ENCODE measurements around the gene NME4. TPM values are rescaled to one million over a fixed set of nuclear protein-coding genes. Genes with fewer than 3 reads are reported as not detected.

NME4 gene
- total and polyA plus RNA-seq, 3 donors from 2014 or later: 79.2 to 107 (median 87.5) TPM

DNA sequence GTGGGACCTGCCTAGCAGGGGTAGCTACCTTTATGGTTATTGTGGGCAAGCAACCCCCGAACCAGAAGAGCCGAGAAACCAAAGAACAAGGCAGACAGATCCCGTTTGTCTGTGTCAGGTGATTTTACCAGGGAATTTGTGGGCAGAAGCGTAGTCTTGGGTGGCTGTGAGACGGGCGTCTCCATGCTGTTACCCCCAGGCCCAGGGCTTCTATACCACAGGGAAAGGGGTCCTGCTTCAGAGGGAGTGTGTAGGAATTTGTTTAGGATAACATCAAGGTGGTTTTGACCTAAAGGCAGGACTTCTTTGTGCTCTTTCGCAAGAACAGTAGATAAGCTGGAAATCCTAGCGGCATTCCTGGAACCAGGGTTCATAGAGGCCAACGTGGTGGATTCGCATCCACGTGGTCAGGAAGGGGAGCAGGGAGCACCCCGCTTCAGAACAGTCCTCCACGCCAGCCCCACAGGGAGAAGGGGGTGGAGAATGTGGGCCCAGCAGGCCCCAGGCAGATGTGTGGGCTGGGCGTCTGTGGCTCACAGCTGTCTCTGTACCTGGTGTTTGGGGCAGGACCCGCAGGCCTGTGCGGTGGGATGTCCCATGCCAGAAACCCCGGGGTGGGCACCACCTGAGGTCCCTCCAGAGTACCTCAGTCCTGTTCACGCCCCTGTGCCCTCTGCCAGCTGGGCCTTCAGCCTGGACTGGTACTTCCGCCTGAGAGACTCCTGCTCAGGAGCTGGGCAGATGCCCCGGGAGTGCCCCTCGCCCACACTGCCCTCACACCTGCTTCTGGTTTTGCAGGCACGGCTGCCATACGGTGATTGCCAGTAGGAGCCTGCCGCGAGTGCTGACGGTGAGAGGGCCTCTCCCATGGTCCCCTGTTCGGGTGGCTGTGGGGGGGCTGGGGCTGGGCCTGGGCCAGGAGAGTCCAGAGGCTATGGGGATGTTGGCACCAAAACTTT lies 8.8 kb downstream of the NME4 start:
- TF ChIP-seq CTCF (IDR thresholded peaks at IDR 0.05) (no peak), POLR2A (IDR thresholded peaks at IDR 0.05) (no peak)
- no peak for DNase-seq
- Histone ChIP-seq H3K9me3 (no peaks in the 10 kb centered on the region), H3K27ac (no peak overlapping the region), H3K4me3 (no peak overlapping the region), H3K4me1 (peaks cover 7% of the 10 kb centered on the region), H3K36me3 (ENCODE audit: low read depth, missing control alignments) (no peaks in the 10 kb centered on the region), H3K27me3 (no peaks in the 10 kb centered on the region)
- intact Hi-C loops (cut with DNase I; ENCODE audit: low total_unique reads): no loop called here
- 89 to 92% methylated on average over 19 to 27 of the region's 27 CpGs for WGBS, 2 donors

- no peak overlapping the region for H3K4me3 ChIP-seq
- H3K4me1 ChIP-seq: peaks cover 16% of the 10 kb centered on the region
- intact Hi-C loops (cut with DNase I; ENCODE audit: low total_unique reads): no loop called here
- H3K9me3 ChIP-seq: no peaks in the 10 kb centered on the region
- H3K36me3 ChIP-seq (ENCODE audit: low read depth, missing control alignments): no peaks in the 10 kb centered on the region
- no peaks in the 10 kb centered on the region for H3K27me3 ChIP-seq
- DNase-seq: no peak
- 89 to 93% methylated on average over 2 to 16 of the region's 16 CpGs for WGBS, 2 donors
- TF ChIP-seq POLR2A (IDR thresholded peaks at IDR 0.05) (no peak), CTCF (IDR thresholded peaks at IDR 0.05) (no peak)
- H3K27ac ChIP-seq: no peak overlapping the region
These were observed 10.3 kb downstream of the NME4 start for GRCh38 chr16:407253-407652.

- Histone ChIP-seq H3K9me3 (no peaks in the 10 kb centered on the region), H3K4me1 (peaks cover 16% of the 10 kb centered on the region), H3K27ac (peak overlapping the region in 1 of 2 donors; percentile 41), H3K27me3 (no peaks in the 10 kb centered on the region), H3K4me3 (no peak overlapping the region), H3K36me3 (ENCODE audit: low read depth, missing control alignments) (no peaks in the 10 kb centered on the region)
- 75 to 91% methylated on average over 11 to 35 of the region's 36 CpGs for WGBS, 2 donors
- DNase-seq: peak; percentile 73
- TF ChIP-seq CTCF (IDR thresholded peaks at IDR 0.05): no peak
- intact Hi-C loops (cut with DNase I; ENCODE audit: low total_unique reads): no loop called here
These were observed 13.6 kb downstream of the NME4 start for GRCh38 chr16:410516-411178.

DNA sequence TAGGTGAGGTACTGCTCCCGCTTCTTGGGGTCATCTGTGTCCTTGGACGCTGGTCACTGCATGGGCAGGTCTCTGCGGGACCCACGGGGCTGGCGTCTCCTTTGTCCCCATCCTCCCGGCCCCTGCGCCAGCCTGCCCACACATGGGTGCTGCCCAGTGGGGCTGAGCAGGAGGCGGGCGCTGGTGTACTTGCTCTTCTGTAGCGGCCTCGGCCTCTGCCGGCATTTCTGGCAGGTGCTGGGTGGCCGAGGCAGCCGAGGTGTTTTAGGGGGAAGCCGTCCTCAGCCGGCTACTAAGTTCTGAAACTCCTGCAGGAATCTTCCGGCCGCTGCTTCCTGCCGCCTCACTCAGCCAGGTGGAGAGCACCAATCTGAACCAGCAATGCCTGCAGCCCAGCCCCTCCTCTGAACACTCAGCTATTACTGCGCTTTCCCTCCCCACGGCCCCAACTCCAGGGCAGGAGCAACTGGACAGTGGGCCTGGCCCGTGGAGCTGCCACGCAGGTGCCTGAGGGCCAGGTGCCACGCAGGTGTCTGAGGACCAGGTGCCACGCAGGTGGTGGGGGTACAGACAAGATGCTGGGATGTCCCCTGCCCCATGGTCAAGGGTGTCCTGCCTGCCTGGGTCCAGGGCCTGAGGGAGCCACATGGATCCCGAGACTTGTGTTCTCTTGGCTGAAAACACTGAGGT lies 14.7 kb downstream of the NME4 start:
- H3K4me3 ChIP-seq: no peak overlapping the region
- no peak overlapping the region for H3K27ac ChIP-seq
- H3K27me3 ChIP-seq: no peaks in the 10 kb centered on the region
- 84 to 91% methylated on average over 16 to 26 of the region's 26 CpGs for WGBS, 2 donors
- peaks cover 16% of the 10 kb centered on the region for H3K4me1 ChIP-seq
- no peaks in the 10 kb centered on the region for H3K9me3 ChIP-seq
- DNase-seq: no peak
- TF ChIP-seq CTCF (IDR thresholded peaks at IDR 0.05) (no peak), POLR2A (IDR thresholded peaks at IDR 0.05) (no peak)
- H3K36me3 ChIP-seq (ENCODE audit: low read depth, missing control alignments): no peaks in the 10 kb centered on the region
- intact Hi-C loops (cut with DNase I; ENCODE audit: low total_unique reads): no loop called here

Data from testis (tissue), 3 donors.